ENCODE results near the gene ARHGAP24. TPM values are rescaled to one million over a fixed set of nuclear protein-coding genes. Genes with fewer than 3 reads are reported as not detected.

ARHGAP24 gene
- total RNA-seq, 4 donors from 2014 or later = 54.8 to 88.6 (median 62.6) TPM

DNA sequence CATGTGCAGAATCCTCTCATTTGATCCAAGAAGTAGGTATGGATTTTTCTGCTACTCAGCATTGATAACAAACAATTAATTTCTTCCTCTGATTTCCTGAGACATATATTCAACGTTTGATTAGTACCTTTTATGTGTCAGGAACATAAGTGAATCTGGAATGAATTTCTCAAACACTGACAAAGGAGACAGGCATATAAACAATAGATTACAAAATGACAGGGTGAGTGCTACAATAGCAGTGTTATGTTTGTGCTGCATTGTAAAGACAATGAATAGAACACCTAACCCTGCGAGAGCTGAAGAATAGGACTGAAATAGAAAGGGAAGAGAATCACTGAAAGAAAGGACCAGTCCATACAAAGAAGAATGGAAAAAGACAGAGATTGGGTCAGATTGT lies 52.9 kb downstream of the ARHGAP24 start:
- TF ChIP-seq, protein P1, sequence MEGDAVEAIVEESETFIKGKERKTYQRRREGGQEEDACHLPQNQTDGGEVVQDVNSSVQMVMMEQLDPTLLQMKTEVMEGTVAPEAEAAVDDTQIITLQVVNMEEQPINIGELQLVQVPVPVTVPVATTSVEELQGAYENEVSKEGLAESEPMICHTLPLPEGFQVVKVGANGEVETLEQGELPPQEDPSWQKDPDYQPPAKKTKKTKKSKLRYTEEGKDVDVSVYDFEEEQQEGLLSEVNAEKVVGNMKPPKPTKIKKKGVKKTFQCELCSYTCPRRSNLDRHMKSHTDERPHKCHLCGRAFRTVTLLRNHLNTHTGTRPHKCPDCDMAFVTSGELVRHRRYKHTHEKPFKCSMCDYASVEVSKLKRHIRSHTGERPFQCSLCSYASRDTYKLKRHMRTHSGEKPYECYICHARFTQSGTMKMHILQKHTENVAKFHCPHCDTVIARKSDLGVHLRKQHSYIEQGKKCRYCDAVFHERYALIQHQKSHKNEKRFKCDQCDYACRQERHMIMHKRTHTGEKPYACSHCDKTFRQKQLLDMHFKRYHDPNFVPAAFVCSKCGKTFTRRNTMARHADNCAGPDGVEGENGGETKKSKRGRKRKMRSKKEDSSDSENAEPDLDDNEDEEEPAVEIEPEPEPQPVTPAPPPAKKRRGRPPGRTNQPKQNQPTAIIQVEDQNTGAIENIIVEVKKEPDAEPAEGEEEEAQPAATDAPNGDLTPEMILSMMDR (IDR thresholded peaks at IDR 0.05; ENCODE audit: low read depth) = no peak

DNA sequence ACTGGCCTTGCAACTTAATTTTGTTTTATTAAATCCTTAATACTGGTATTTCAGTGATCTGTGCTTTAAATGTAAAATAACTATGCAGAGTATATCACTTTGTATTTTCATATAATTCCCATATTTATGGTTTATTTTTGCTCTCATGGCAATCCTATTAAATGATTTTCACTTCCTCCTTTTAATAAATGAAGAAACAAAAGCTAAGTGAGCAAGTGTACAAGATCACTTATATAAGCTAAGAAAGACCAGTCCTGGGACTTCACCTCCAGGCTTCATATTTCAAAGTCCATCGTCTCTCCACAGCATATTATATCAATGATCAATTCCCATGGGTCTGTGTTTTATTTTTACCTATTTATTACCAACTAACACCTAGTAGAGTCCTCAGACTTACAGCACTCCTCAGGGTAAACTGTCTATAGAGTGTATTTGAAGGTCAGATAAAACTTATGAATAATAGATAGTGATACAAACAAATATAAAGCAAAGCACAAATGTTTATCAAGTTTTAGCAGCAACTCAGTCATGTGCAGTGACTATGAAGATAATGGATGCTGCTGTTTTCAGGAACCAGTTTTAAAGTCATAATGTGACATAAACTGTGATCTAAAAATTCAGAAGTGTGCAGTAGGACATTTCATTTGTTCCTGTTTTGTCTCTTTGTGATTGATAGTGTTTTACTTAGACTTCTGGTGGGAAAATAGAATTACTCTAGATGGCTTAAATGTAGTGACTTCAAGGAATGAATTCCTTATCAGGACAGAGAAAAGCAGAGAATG lies 56.8 kb downstream of the ARHGAP24 start:
- TF ChIP-seq, protein P1 (IDR thresholded peaks at IDR 0.05; ENCODE audit: low read depth) = no peak

DNA sequence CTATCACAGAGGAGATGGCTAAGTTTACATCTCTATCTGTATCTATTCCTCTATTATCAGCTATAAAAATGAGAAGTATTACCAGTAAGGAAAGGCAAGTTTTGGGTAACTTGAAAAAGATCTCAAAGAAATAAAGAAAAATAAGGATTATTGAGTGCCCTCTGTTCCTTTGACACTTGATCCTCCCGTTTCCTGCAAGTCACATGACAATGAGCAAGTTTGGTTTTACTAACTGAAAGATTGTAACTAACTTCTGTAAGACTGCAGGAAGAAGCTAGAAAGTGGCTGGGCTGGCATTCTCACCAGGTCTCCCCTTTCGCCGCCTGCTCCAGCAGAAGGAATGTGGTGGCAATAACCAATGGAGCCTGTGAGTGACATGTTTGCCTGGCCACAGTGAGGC lies 59.2 kb downstream of the ARHGAP24 start:
- TF ChIP-seq, protein P1 (IDR thresholded peaks at IDR 0.05; ENCODE audit: low read depth) = no peak

DNA sequence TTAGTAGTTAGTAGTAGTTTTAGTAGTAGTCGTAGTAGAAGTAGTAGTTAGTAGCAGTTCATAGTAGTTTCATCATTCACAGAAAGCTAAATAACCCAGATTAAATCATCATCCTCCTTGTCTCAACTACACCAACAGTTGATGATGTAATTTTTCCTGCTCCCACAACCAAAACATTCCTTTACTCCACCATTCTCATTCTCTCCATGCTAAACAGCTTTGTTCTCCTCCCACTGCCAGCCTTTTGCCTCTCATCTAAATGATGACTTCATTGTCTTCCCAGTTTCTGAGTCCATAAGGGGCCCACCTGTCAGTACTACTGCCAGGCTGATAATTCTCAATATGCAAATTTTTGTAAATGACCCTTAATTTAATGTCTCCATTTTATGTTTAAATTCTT lies 68.9 kb downstream of the ARHGAP24 start:
- TF ChIP-seq, protein P1 (IDR thresholded peaks at IDR 0.05; ENCODE audit: low read depth) = no peak

GRCh38 chr4:85544751-85545150 lies 69.8 kb downstream of the ARHGAP24 start:
- TF ChIP-seq, protein P1 (IDR thresholded peaks at IDR 0.05; ENCODE audit: low read depth) = no peak

- TF ChIP-seq, protein P1 (IDR thresholded peaks at IDR 0.05; ENCODE audit: low read depth) = no peak
Observed at GRCh38 chr4:85548116-85548515, 73.2 kb downstream of the ARHGAP24 start.

GRCh38 chr4:85548841-85549240 lies 73.9 kb downstream of the ARHGAP24 start:
- TF ChIP-seq, protein P1 (IDR thresholded peaks at IDR 0.05; ENCODE audit: low read depth) = no peak

All from subcutaneous adipose tissue (tissue), 4 donors.